OCI-LY3 (cell line): ENCODE measurements around the gene RPP38.

Experiments used
- H2AFZ ChIP-seq: fragments of 200-600, 300-600 bp; shearing (Covaris generic); 2 replicates; pipeline ENCODE4 v1.6.0; 2014; ENCODE audit warnings: antibody characterized with exemption, low read depth, low read length
- H3K27ac ChIP-seq: fragments of 200-600, 300-600 bp; sonication (generic); 2 replicates; pipeline ENCODE4 v1.5.1; 2014; ENCODE audit warnings: mild to moderate bottlenecking, low read length, moderate library complexity, mixed read lengths
- H3K27me3 ChIP-seq: fragments of 200-600, 300-600 bp; sonication (generic); 2 replicates; pipeline ENCODE4 v1.6.1; 2014; ENCODE audit warnings: low read depth, low read length, mixed read lengths
- H3K36me3 ChIP-seq: fragments of 200-600, 300-600 bp; sonication (generic); replicated peaks from 2 replicates; pipeline ENCODE3; 2014; ENCODE audit warnings: low read depth, low read length, mixed read lengths
- H3K4me1 ChIP-seq: fragments of 300-600, 200-600 bp; sonication (generic); 2 replicates; pipeline ENCODE4 v1.6.1; 2014; ENCODE audit warnings: low read length, mixed read lengths
- H3K4me2 ChIP-seq: fragments of 200-600, 300-600 bp; sonication (generic); 2 replicates; pipeline ENCODE4 v1.6.1; 2014; ENCODE audit warnings: low read length, mixed read lengths
- H3K4me3 ChIP-seq: fragments of 300-600, 200-600 bp; sonication (generic); 2 replicates; pipeline ENCODE4 v1.5.1; 2014; ENCODE audit warnings: antibody characterized with exemption, mild to moderate bottlenecking, low read length, moderate library complexity
- H3K79me2 ChIP-seq: fragments of 300-600, 200-600 bp; shearing (Covaris generic); 2 replicates; pipeline ENCODE4 v1.6.1; 2014; ENCODE audit warnings: mild to moderate bottlenecking, low read length, mixed read lengths
- H3K9ac ChIP-seq: fragments of 300-600, 200-600 bp; shearing (Covaris generic); 2 replicates; pipeline ENCODE4 v1.6.0; 2014; ENCODE audit warnings: mild to moderate bottlenecking, low read length, moderate library complexity
- H3K9me3 ChIP-seq: fragments of 200-600, 300-600 bp; shearing (Covaris generic); 2 replicates; pipeline ENCODE4 v1.6.1; 2014; ENCODE audit warnings: low read length, mixed read lengths; ENCODE audit not compliant: insufficient read depth
- H4K20me1 ChIP-seq: fragments of 200-600, 300-600 bp; sonication (generic); 2 replicates; pipeline ENCODE4 v1.6.1; 2016; ENCODE audit warnings: low read length, mixed read lengths; ENCODE audit not compliant: insufficient read depth
- CTCF ChIP-seq: fragments of 200-600, 300-600 bp; sonication (generic); IDR thresholded peaks from 2 replicates; pipeline ENCODE4 v1.5.1; 2014; ENCODE audit warnings: antibody characterized with exemption, low read length, low read depth
- EZH2phosphoT487 ChIP-seq: fragments of 200-600 bp; shearing (Covaris generic); IDR thresholded peaks from 2 replicates; pipeline ENCODE4 v1.6.1; 2018; ENCODE audit warnings: antibody characterized with exemption, mixed run types, low read depth

RPP38 gene

GRCh38 chr10:15136129-15137035, 39.2 kb downstream of the RPP38 start:
- TF ChIP-seq EZH2phosphoT487 = no peak
- no peak for TF ChIP-seq CTCF
- Histone ChIP-seq H3K27ac (no peak overlapping the region), H3K9me3 (no peaks in the 10 kb centered on the region), H3K4me3 (no peak overlapping the region), H4K20me1 (no peaks in the 10 kb centered on the region), H3K4me1 (peaks cover 6% of the 10 kb centered on the region), H3K4me2 (no peak overlapping the region), H3K27me3 (no peaks in the 10 kb centered on the region), H3K9ac (no peak overlapping the region), H2AFZ (no peak overlapping the region), H3K79me2 (no peaks in the 10 kb centered on the region), H3K36me3 (no peaks in the 10 kb centered on the region)

GRCh38 chr10:15137036-15137359, 39.8 kb downstream of the RPP38 start:
- Histone ChIP-seq H3K9me3 (no peaks in the 10 kb centered on the region), H4K20me1 (no peaks in the 10 kb centered on the region), H2AFZ (no peak overlapping the region), H3K27ac (no peak overlapping the region), H3K4me2 (no peak overlapping the region), H3K79me2 (no peaks in the 10 kb centered on the region), H3K4me3 (no peak overlapping the region), H3K4me1 (peaks cover 8% of the 10 kb centered on the region), H3K36me3 (no peaks in the 10 kb centered on the region), H3K27me3 (no peaks in the 10 kb centered on the region), H3K9ac (no peak overlapping the region)
- no peak for TF ChIP-seq CTCF
- no peak for TF ChIP-seq EZH2phosphoT487

- Histone ChIP-seq H3K36me3 (no peaks in the 10 kb centered on the region), H3K4me3 (no peak overlapping the region), H3K4me1 (peaks cover 8% of the 10 kb centered on the region), H3K27ac (no peak overlapping the region), H3K9me3 (no peaks in the 10 kb centered on the region), H3K27me3 (no peaks in the 10 kb centered on the region), H3K4me2 (no peak overlapping the region), H3K9ac (no peak overlapping the region), H4K20me1 (no peaks in the 10 kb centered on the region), H2AFZ (no peak overlapping the region), H3K79me2 (no peaks in the 10 kb centered on the region)
- no peak for TF ChIP-seq CTCF
Measured at GRCh38 chr10:15137636-15138035, 40.5 kb downstream of the RPP38 start.

- H2AFZ ChIP-seq = no peak overlapping the region
- H3K27me3 ChIP-seq = no peaks in the 10 kb centered on the region
- H3K4me1 ChIP-seq = peaks cover 8% of the 10 kb centered on the region
- H3K9me3 ChIP-seq = no peaks in the 10 kb centered on the region
- no peaks in the 10 kb centered on the region for H3K36me3 ChIP-seq
- TF ChIP-seq EZH2phosphoT487 (no peak), CTCF (no peak)
- no peaks in the 10 kb centered on the region for H3K79me2 ChIP-seq
- H4K20me1 ChIP-seq = no peaks in the 10 kb centered on the region
- H3K27ac ChIP-seq = no peak overlapping the region
- H3K9ac ChIP-seq = no peak overlapping the region
- H3K4me3 ChIP-seq = no peak overlapping the region
- H3K4me2 ChIP-seq = 0 out of 2 replicates have a peak overlapping the region, but pooled peaks have one; percentile 11
Measured at GRCh38 chr10:15140698-15141097, 43.5 kb downstream of the RPP38 start.
